Stimulated activated naive CD8-positive, alpha-beta T cell treated with anti-CD3 and anti-CD28 coated beads, Interleukin-15, amount 100 ng/mL, for 72 hours (primary cell): ENCODE results near the gene MUC6.
A peak's percentile ranks its signal among the peaks of the same experiment; 100 is the strongest.

Experiments used
- ATAC-seq: fragments of 150-1000 bp; cut with Tn5 transposase; 2 replicates; pipeline ENCODE4 v1.10.0; 2021; ENCODE audit warnings: mild to moderate bottlenecking, moderate library complexity
- DNase-seq, 2 donors: peaks; one replicate each; pipeline ENCODE4 v3.0.0; 2021 to 2022
- H3K27ac Mint-ChIP-seq, 2 donors: one replicate each; pipeline ENCODE4 v1.8.0; 2022; ENCODE audit warnings: mild to moderate bottlenecking in 2 of 2, mixed read lengths in 2 of 2, moderate library complexity in 2 of 2
- H3K27me3 Mint-ChIP-seq: one replicate; pipeline ENCODE4 v1.8.0; 2022; ENCODE audit warnings: mixed read lengths
- H3K4me1 Mint-ChIP-seq: one replicate; pipeline ENCODE4 v1.8.0; 2022; ENCODE audit warnings: mild to moderate bottlenecking, mixed read lengths
- H3K4me3 Mint-ChIP-seq, 2 donors: one replicate each; pipeline ENCODE4 v1.8.0; 2022; ENCODE audit warnings: mild to moderate bottlenecking in 2 of 2, mixed read lengths in 2 of 2, moderate library complexity in 1 of 2
- H3K9me3 Mint-ChIP-seq, 2 donors: one replicate each; pipeline ENCODE4 v1.8.0; 2022; ENCODE audit warnings: mixed read lengths in 2 of 2

MUC6 gene, protein sequence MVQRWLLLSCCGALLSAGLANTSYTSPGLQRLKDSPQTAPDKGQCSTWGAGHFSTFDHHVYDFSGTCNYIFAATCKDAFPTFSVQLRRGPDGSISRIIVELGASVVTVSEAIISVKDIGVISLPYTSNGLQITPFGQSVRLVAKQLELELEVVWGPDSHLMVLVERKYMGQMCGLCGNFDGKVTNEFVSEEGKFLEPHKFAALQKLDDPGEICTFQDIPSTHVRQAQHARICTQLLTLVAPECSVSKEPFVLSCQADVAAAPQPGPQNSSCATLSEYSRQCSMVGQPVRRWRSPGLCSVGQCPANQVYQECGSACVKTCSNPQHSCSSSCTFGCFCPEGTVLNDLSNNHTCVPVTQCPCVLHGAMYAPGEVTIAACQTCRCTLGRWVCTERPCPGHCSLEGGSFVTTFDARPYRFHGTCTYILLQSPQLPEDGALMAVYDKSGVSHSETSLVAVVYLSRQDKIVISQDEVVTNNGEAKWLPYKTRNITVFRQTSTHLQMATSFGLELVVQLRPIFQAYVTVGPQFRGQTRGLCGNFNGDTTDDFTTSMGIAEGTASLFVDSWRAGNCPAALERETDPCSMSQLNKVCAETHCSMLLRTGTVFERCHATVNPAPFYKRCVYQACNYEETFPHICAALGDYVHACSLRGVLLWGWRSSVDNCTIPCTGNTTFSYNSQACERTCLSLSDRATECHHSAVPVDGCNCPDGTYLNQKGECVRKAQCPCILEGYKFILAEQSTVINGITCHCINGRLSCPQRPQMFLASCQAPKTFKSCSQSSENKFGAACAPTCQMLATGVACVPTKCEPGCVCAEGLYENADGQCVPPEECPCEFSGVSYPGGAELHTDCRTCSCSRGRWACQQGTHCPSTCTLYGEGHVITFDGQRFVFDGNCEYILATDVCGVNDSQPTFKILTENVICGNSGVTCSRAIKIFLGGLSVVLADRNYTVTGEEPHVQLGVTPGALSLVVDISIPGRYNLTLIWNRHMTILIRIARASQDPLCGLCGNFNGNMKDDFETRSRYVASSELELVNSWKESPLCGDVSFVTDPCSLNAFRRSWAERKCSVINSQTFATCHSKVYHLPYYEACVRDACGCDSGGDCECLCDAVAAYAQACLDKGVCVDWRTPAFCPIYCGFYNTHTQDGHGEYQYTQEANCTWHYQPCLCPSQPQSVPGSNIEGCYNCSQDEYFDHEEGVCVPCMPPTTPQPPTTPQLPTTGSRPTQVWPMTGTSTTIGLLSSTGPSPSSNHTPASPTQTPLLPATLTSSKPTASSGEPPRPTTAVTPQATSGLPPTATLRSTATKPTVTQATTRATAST (N-terminal part only)

DNA sequence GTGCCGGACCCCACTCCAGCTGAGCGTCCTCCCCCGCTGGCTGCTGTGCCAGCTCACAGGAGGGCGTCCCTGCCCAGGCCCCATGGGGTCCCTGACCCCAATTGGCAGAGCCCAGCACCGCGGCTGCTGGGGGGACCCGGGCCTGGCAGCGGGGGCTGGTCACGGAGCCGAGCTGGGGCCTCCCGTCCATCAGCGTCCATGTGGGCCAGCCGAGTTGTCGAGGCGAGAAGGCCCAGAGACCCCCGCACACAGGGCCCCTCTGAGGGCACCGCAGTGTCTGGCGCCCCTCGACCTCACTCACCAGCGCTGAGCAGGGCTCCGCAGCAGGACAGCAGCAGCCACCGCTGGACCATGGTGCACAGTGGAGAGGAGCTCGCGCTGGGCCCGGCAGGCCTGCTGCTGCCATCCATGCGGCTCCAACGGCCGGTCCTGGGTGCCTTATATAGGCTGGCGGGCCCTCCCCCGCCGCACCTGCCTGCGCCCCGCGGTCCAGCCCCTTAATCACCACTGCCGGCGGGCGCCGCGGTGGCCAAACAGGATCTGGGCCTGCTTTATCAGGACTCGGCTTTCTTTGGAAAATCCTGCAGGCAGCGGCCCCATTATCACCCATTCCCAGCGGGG, at the start of gene MUC6:
TSS of gene MUC6 (minus strand) at position 416 of the 621 bp plus-strand sequence. CDS start at position 353, 63 bp downstream.
- DNase-seq, result no peak
- Mint-ChIP-seq H3K27me3 (no peaks in the 10 kb centered on the region), H3K27ac (no peak within 1 kb of the TSS), H3K9me3 (peaks cover 0 to 7% of the 10 kb centered on the region in 2 donors), H3K4me1 (no peaks in the 10 kb centered on the region), H3K4me3 (no peak within 1 kb of the TSS)
- ATAC-seq, result no peak

DNA sequence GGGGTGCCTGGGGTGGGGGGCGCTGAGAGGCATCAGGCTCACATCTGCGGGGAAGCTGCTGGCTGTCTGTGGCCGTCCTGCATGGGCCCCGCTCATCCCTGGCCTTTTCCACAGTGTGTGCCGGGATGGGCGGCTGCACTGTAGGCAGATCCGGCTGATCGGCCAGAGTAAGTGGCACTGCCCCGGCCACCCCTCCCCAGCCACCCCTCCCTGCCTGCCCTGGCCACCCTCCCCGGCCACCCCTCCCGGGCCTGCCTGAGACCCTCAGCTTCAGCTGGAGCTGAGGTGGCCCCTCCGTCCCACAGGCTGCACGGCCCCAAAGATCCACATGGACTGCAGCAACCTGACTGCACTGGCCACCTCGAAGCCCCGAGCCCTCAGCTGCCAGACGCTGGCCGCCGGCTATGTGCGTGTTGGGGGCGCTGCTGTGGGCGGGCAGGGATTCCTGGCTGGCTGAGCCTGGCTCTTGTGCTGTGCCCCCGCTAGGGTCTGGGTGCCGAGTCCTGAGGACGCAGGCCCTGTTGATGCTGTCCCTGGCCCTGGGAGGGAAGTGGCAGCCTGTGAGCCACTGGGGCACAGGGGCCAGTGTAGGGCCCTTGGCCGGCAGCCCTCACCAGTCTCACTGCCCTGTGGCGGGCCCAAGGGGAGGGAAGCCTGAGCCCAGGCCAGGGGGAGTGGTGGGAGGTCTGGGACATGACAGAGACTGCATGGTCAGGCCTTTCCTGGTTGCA, 49.1 kb upstream of the MUC6 start:
- ATAC-seq, result no peak
- no peaks in the 10 kb centered on the region for H3K4me1 Mint-ChIP-seq
- no peaks in the 10 kb centered on the region for H3K9me3 Mint-ChIP-seq
- DNase-seq, result no peak
- H3K27me3 Mint-ChIP-seq, result no peaks in the 10 kb centered on the region
- H3K4me3 Mint-ChIP-seq, result no peak overlapping the region
- no peak overlapping the region for H3K27ac Mint-ChIP-seq

DNA sequence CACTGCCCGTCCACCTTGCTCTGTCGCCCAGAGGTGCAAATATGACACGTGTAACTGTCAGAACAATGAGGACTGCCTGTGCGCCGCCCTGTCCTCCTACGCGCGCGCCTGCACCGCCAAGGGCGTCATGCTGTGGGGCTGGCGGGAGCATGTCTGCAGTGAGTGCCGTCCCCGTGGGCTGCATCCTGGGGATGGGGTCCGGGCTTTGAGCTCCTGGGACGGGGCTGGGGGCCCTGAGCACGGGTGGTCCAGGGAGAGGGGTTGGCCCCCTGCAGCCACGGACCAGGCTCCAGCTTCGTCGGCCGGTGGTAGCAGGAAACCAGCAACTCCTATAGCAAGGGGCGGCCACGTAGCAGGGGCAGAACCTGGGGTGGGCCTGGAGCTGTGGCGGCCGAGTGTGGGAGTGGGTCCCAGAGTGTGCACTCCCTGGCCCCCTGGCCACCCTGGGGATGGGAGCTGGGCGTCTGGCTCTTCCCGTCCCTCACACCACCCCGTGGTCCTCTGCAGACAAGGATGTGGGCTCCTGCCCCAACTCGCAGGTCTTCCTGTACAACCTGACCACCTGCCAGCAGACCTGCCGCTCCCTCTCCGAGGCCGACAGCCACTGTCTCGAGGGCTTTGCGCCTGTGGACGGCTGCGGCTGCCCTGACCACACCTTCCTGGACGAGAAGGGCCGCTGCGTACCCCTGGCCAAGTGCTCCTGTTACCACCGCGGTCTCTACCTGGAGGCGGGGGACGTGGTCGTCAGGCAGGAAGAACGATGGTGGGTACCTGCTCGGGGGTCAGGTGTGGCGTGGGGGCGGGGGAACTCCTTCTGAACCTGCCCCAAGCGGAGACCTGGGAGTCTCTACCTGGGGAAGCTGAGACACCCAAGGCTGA, 48.3 kb upstream of the MUC6 start:
- peak; percentile 24 for ATAC-seq
- H3K4me3 Mint-ChIP-seq, result no peak overlapping the region
- no peaks in the 10 kb centered on the region for H3K27me3 Mint-ChIP-seq
- H3K4me1 Mint-ChIP-seq, result no peaks in the 10 kb centered on the region
- H3K9me3 Mint-ChIP-seq, result no peaks in the 10 kb centered on the region
- no peak overlapping the region for H3K27ac Mint-ChIP-seq
- no peak for DNase-seq

DNA sequence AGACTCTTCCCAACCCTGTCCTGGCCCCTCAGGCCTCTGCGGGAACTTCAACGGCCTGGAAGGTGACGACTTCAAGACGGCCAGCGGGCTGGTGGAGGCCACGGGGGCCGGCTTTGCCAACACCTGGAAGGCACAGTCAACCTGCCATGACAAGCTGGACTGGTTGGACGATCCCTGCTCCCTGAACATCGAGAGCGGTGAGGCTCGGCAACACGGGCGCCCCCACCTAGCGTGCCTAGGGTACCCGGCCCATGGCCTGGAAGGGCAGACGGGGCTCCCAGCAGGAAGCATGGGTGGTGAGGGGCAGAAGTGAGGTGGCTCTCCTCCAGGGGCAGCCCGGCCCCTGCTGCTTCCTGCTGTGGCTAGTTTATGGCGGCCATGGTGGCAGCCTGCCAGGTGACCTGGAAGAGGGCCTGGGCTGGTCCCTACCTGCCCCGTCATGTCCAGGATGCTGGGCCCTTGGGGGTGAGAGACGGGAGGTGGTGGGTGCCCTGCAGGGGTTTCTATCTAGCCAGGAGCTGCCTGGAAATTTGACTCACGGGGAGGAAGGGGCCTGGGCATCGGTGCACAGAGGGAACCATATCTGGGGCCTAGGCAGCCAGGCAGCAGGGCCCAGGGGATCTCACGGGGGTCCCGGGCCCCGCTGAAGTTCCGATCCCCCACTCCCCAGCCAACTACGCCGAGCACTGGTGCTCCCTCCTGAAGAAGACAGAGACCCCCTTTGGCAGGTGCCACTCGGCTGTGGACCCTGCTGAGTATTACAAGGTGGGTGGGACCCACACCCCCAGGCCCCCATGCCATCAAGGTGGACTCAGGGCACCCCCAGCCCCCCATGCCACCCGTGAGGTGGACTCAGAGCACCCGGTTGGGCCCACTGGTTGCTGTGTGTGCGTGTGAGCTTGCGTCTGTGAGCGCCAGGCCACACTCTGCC, 47.4 kb upstream of the MUC6 start:
- DNase-seq (peak in 1 of 2 donors; percentile 8), ATAC-seq (peak; percentile 10)
- Mint-ChIP-seq H3K4me3 (no peak overlapping the region), H3K27ac (no peak overlapping the region), H3K4me1 (no peaks in the 10 kb centered on the region), H3K9me3 (no peaks in the 10 kb centered on the region), H3K27me3 (no peaks in the 10 kb centered on the region)

DNA sequence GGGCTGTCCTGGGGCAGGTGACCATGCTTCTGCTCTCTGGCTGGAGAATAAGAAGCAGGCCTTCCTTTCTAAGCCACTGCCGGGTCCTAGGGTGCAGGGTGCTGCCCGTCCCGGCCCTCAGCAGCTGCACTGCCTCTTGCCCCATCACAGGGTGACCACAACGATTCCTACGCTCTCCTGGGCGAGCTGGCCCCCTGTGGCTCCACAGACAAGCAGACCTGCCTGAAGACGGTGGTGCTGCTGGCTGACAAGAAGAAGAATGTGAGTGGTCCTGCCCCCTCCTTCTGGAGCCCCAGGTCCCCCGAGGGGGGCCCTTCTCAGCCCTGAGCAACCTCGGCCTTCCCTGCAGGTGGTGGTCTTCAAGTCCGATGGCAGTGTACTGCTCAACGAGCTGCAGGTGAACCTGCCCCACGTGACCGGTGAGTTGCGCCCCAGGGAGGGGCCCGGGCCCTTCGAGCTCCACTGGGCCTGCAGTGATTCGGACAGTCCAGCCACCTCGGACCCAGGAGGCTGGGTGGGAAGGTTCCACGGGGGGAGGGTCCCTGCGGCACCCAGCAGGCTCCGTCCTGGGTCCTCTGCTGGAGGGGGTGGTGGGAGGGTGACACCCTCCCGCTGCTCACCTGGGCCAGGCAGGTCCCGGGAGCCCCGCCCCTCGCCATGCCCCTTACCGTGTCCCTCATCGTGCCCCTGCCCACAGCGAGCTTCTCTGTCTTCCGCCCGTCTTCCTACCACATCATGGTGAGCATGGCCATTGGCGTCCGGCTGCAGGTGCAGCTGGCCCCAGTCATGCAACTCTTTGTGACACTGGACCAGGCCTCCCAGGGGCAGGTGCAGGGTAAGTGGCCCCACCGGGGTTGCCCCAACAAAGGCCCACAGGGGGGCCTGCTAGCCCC, 46.5 kb upstream of the MUC6 start:
- ATAC-seq, result no peak
- Mint-ChIP-seq H3K27me3 (no peaks in the 10 kb centered on the region), H3K4me3 (no peak overlapping the region), H3K9me3 (no peaks in the 10 kb centered on the region), H3K27ac (no peak overlapping the region), H3K4me1 (no peaks in the 10 kb centered on the region)
- peak in 1 of 2 donors; percentile 8 for DNase-seq

DNA sequence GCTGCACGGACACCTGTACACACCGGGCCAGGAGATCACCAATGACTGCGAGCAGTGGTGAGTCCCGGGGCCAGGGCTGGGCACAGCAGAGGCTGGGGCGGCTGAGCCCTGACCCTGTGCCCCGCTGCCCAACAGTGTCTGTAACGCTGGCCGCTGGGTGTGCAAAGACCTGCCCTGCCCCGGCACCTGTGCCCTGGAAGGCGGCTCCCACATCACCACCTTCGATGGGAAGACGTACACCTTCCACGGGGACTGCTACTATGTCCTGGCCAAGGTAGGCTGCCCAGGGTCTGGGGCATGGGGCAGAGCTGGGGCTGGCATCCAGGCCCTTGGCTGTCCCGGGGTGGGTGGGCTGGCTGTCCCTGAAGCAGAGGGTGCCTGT, 45.8 kb upstream of the MUC6 start:
- Mint-ChIP-seq H3K27ac (no peak overlapping the region), H3K4me1 (no peaks in the 10 kb centered on the region), H3K27me3 (no peaks in the 10 kb centered on the region), H3K9me3 (no peaks in the 10 kb centered on the region), H3K4me3 (no peak overlapping the region)
- DNase-seq (peak in 1 of 2 donors; percentile 8), ATAC-seq (no peak)

DNA sequence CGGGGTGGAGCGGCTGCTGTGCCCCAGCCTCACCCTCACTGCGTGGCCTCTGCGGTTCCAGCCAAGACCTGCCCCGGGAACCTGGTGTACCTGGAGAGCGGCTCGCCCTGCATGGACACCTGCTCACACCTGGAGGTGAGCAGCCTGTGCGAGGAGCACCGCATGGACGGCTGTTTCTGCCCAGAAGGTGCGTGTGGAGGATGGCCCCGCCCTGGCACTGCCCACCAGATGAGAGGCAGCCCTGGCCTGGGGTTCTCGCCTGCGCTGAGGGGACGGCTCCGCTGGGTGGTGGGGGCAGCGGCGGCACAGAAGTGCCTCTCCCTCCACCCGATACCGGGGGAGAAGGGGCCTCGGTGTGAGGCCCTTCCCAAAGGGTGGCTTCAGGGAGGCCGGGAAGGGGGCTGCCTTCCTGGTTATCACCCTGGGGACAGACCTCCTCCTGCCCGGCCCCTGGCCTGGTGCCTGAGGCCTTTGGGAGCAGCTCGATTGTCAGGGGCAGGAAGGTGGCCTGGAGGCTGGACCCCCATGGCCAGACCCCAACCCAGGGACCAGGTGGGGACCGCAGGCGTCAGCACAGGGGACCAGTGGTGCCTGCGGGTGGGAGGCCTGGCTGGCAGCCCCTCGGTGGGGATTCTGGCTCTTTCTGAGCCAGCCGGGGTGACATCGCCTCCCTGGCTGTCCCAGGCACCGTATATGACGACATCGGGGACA, 45.2 kb upstream of the MUC6 start:
- Mint-ChIP-seq H3K27me3 (no peaks in the 10 kb centered on the region), H3K9me3 (no peaks in the 10 kb centered on the region), H3K27ac (no peak overlapping the region), H3K4me3 (no peak overlapping the region), H3K4me1 (no peaks in the 10 kb centered on the region)
- ATAC-seq (no peak), DNase-seq (peak in 1 of 2 donors; percentile 10)

DNA sequence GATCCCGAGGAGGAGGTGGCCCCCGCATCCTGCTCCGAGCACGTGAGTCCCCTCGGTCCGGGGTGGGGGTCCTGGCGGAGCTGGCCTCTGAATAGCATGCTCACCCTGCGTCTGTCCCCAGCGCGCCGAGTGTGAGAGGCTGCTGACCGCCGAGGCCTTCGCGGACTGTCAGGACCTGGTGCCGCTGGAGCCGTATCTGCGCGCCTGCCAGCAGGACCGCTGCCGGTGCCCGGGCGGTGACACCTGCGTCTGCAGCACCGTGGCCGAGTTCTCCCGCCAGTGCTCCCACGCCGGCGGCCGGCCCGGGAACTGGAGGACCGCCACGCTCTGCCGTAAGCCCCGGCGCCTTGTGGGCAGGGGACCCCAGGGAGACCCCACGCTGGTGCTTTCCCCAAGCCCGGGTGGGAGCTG, 41.7 kb upstream of the MUC6 start:
- peak in 1 of 2 donors; percentile 7 for DNase-seq

DNA sequence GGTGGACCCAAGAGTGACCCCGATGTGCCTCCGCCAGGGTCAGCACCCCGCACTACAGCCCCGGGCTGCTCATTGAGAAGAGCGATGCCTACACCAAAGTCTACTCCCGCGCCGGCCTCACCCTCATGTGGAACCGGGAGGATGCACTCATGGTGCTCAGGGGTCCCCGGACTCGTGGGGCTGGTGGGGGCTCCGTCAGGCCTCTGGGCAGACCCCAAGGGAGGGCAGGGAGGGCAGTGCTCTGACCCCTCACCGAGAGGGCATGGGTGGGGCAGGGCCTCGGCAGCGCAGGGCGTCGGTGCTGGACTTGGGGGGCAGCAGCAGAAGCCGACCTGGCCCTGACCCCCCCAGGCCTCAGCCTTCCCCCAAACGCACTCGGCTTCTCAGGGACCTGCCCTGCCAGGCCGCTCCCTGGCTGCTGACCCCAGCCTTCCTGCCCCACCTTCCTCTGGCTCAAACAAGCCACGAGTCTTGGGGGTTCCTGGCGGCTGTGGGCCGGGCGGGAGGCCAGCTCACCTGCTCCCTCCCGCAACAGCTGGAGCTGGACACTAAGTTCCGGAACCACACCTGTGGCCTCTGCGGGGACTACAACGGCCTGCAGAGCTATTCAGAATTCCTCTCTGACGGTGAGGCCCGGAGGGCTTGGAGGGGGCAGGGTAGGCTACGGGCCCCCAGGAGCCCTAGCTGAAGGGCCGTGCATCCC, 41.0 kb upstream of the MUC6 start:
- Mint-ChIP-seq H3K27ac (no peak overlapping the region), H3K9me3 (no peaks in the 10 kb centered on the region), H3K4me3 (no peak overlapping the region), H3K27me3 (no peaks in the 10 kb centered on the region), H3K4me1 (no peaks in the 10 kb centered on the region)
- ATAC-seq (peak; percentile 4), DNase-seq (peak in 1 of 2 donors; percentile 8)

More for the DNA sequence above, 41.7 kb upstream of the MUC6 start:
- ATAC-seq, result no peak
- Mint-ChIP-seq H3K27me3 (no peaks in the 10 kb centered on the region), H3K9me3 (no peaks in the 10 kb centered on the region), H3K4me1 (no peaks in the 10 kb centered on the region), H3K4me3 (no peak overlapping the region), H3K27ac (no peak overlapping the region)

DNA sequence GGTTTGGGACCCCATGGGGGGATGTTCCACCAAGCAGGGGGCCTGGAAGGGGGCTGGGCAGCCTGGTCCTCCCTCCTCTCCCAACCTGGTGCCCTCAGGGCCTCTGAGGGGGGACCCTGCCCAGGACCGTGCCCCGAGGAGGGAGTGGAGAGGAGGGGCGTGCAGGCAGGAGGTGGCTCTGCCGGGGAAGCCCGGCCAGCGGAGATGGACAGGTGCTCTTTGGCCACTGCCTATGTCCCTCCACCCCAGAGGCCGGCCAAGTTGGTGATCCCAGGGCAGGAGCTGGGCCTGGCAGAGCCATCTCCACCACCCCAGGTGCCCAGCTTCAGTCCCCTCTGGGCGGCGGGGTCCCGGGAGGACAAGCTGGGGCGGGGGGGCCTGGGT, 40.5 kb upstream of the MUC6 start:
- Mint-ChIP-seq H3K9me3 (no peaks in the 10 kb centered on the region), H3K27me3 (no peaks in the 10 kb centered on the region), H3K4me3 (no peak overlapping the region), H3K27ac (no peak overlapping the region), H3K4me1 (no peaks in the 10 kb centered on the region)
- DNase-seq (peak in 1 of 2 donors; percentile 8), ATAC-seq (peak; percentile 51)

DNA sequence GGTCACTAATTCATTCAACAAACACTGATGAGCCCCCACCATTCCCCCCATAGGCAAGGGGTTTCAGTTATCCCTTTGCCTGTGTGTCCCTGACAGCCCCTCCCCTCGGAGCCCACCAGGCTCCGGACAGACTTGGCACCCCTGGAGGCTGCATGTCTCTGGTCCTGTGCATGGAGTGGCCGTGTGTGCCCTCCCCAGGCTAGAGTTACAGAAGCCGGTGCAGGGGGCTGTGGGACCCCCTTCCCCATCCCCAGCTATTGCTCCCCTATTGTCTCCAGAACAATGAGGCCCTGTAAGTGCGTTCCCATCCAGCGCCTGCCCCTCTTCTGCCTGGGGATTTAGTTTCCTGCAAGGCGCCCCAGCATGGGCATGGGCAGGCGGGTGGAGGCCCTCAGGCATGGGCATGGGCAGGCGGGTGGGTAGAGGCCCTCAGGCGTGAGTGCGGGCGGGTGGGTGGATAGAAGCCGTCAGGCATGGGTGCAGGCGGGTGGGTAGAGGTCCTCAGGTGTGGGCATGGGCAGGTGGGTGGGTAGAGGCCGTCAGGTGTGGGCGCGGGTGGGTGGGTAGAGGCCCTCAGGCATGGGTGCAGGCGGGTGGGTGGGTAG, 39.6 kb upstream of the MUC6 start:
- Mint-ChIP-seq H3K27me3 (no peaks in the 10 kb centered on the region), H3K27ac (no peak overlapping the region), H3K4me1 (no peaks in the 10 kb centered on the region), H3K9me3 (no peaks in the 10 kb centered on the region), H3K4me3 (no peak overlapping the region)
- ATAC-seq (peak; percentile 61), DNase-seq (no peak)
